Tibial nerve (tissue), 4 donors: Measurements from ENCODE around the gene PTPN5. TPM values are rescaled to one million over a fixed set of nuclear protein-coding genes. Genes with fewer than 3 reads are reported as not detected.

ENCODE experiments used
- DNase-seq, 2 donors: peaks; one replicate each; pipeline ENCODE4 v3.0.0-alpha.2; 2019; ENCODE audit warnings: low spot score in 2 of 2
- H3K27ac ChIP-seq, 4 donors: fragments of 200-600 bp; sonication (generic) in 3 of 4; one replicate each; pipeline ENCODE4 v1.5.1; 2017 to 2019; ENCODE audit warnings: mild to moderate bottlenecking in 1 of 4
- H3K27me3 ChIP-seq, 2 donors: fragments of 200-600 bp; sonication (generic) in 1 of 2; one replicate each; pipeline versions ENCODE4 v1.5.1 to v1.6.0; 2017 to 2019
- H3K36me3 ChIP-seq, 3 donors: fragments of 200-600 bp; sonication (generic); one replicate each; pipeline ENCODE4 v1.5.1; 2018 to 2019
- H3K4me1 ChIP-seq, 4 donors: fragments of 200-600 bp; sonication (generic) in 3 of 4; one replicate each; pipeline ENCODE4 v1.5.1; 2017 to 2019
- H3K4me3 ChIP-seq, 4 donors: fragments of 200-600 bp; sonication (generic) in 3 of 4; one replicate each; pipeline ENCODE4 v1.5.1; 2017 to 2019; ENCODE audit warnings: mild to moderate bottlenecking in 1 of 4, moderate library complexity in 1 of 4
- H3K9me3 ChIP-seq, 4 donors: fragments of 200-600 bp; sonication (generic) in 3 of 4; one replicate each; pipeline ENCODE4 v1.5.1; 2017 to 2019
- CTCF ChIP-seq, 5 experiments: fragments of 200-600 bp in 3 of 5; fragments of 450-650 bp in 2 of 5; sonication (generic) in 3 of 5; IDR thresholded peaks; one replicate each; pipeline ENCODE4 v1.5.1; 2016 to 2019; ENCODE audit warnings: antibody characterized with exemption in 5 of 5, mild to moderate bottlenecking in 3 of 5, moderate library complexity in 2 of 5
- EP300 ChIP-seq, 2 donors: sonication (generic); formaldehyde crosslinking; IDR thresholded peaks; one replicate each; pipeline ENCODE4 v1.6.1; 2017; ENCODE audit warnings: antibody characterized with exemption in 2 of 2, mild to moderate bottlenecking in 1 of 2
- POLR2A ChIP-seq, 2 donors: fragments of 450-650 bp; IDR thresholded peaks; one replicate each; pipeline ENCODE4 v1.6.1; 2017; ENCODE audit warnings: antibody characterized with exemption in 2 of 2, mild to moderate bottlenecking in 2 of 2, moderate library complexity in 2 of 2
- WGBS, 2 donors: methylation state at CpG; one replicate each; pipeline ENCODE4 v1.1.5; 2018; 5-methylcytosine and 5-hydroxymethylcytosine counted together
- total RNA-seq, 4 donors: library from RNA; depleted of rRNA; stranded (reverse); fragments of >200 nt; gene quantifications; one replicate each; pipeline ENCODE4 v1.1.0, GENCODE V29; 2016

PTPN5 gene
- total RNA-seq, 4 donors from 2014 or later, result 1.2 to 18.8 (median 15.1) TPM

DNA sequence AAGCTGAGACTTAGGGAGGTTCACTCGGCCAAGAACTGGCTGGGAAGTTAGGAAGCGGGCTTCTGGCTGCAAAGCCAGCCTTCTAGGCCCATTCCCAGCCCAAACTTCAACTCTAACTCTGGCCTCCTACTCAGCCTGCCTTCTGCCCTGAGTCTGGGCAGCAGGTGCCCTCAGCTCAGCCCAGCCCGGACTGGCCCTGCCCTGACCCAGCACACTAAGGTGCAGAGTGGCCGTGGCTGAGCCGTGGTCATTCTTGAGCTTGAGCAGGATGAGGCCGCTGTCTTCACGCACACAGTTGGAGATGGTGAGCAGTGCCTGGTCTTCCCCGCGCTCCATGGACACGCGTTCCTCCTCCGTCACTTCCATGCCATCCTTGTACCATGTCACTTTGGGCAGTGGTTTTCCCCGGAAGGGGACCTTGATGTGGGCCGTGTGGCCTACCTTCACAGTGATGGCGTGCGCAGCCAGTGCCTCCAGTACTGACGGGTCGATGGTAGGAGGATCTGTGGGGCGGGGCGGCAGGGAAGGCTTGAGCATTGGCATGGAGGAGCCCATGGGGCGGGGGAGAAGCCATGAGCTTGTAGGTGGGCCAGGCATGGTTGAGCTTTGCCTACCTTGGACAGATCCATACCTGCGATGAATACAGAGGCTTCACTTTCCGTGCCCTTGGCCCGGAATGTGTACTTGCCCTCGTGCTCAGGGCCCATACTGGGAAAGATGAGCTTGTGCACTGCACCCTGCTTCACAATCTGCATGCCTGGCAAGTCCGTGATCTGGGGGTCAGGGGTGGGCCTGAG lies 77.8 kb downstream of the PTPN5 start:
- Histone ChIP-seq H3K9me3 (no peaks in the 10 kb centered on the region), H3K27me3 (no peaks in the 10 kb centered on the region), H3K4me3 (no peak overlapping the region), H3K4me1 (no peaks in the 10 kb centered on the region), H3K36me3 (no peaks in the 10 kb centered on the region), H3K27ac (no peak overlapping the region)
- TF ChIP-seq CTCF (IDR thresholded peaks at IDR 0.05) (no peak), EP300 (IDR thresholded peaks at IDR 0.05) (no peak), POLR2A (IDR thresholded peaks at IDR 0.05) (no peak)
- 89 to 93% methylated on average over 24 to 26 of the region's 26 CpGs for WGBS, 2 donors
- DNase-seq, result no peak

- Histone ChIP-seq H3K36me3 (no peaks in the 10 kb centered on the region), H3K27ac (no peak overlapping the region), H3K4me1 (peaks cover 0 to 15% (median 5%) of the 10 kb centered on the region in 4 donors), H3K27me3 (no peaks in the 10 kb centered on the region), H3K9me3 (no peaks in the 10 kb centered on the region), H3K4me3 (no peak overlapping the region)
- no peak for DNase-seq
- no peak for TF ChIP-seq POLR2A (IDR thresholded peaks at IDR 0.05)
- TF ChIP-seq EP300 (IDR thresholded peaks at IDR 0.05), result no peak
- TF ChIP-seq CTCF (IDR thresholded peaks at IDR 0.05), result no peak
- WGBS, 2 donors, result 79 to 82% methylated on average over 5 of the region's 5 CpGs
Observed at GRCh38 chr11:18710545-18710944, 81.1 kb downstream of the PTPN5 start.

- no peak for TF ChIP-seq POLR2A (IDR thresholded peaks at IDR 0.05)
- no peak for TF ChIP-seq CTCF (IDR thresholded peaks at IDR 0.05)
- TF ChIP-seq EP300 (IDR thresholded peaks at IDR 0.05), result no peak
- Histone ChIP-seq H3K4me1 (peaks cover 0 to 26% (median 11%) of the 10 kb centered on the region in 4 donors), H3K36me3 (no peaks in the 10 kb centered on the region), H3K27me3 (no peaks in the 10 kb centered on the region), H3K4me3 (no peak overlapping the region), H3K27ac (no peak overlapping the region), H3K9me3 (no peaks in the 10 kb centered on the region)
- no peak for DNase-seq
- 90 to 96% methylated on average over 4 of the region's 4 CpGs for whole genome bisulfite sequencing, 2 donors
Observed at GRCh38 chr11:18709414-18709813, 82.2 kb downstream of the PTPN5 start.

GRCh38 chr11:18707811-18708340 lies 83.7 kb downstream of the PTPN5 start:
- no peaks in the 10 kb centered on the region for H3K27me3 ChIP-seq
- peaks cover 0 to 6% (median 0%) of the 10 kb centered on the region in 3 donors for H3K36me3 ChIP-seq
- no peak overlapping the region for H3K27ac ChIP-seq
- peaks cover 0 to 27% (median 11%) of the 10 kb centered on the region in 4 donors for H3K4me1 ChIP-seq
- DNase-seq, result no peak
- 84 to 85% methylated on average over 12 of the region's 12 CpGs for WGBS, 2 donors
- H3K9me3 ChIP-seq, result no peaks in the 10 kb centered on the region
- TF ChIP-seq POLR2A (IDR thresholded peaks at IDR 0.05) (no peak), EP300 (IDR thresholded peaks at IDR 0.05) (no peak), CTCF (IDR thresholded peaks at IDR 0.05) (no peak)
- no peak overlapping the region for H3K4me3 ChIP-seq
